ENCODE results near the gene SSBP4.
"Not testable (repeated sequence)": the region's sequence is repeated elsewhere in the genome, so short reads cannot be mapped to it uniquely, and the experiment has no call there.

The SSBP4 gene

DNA sequence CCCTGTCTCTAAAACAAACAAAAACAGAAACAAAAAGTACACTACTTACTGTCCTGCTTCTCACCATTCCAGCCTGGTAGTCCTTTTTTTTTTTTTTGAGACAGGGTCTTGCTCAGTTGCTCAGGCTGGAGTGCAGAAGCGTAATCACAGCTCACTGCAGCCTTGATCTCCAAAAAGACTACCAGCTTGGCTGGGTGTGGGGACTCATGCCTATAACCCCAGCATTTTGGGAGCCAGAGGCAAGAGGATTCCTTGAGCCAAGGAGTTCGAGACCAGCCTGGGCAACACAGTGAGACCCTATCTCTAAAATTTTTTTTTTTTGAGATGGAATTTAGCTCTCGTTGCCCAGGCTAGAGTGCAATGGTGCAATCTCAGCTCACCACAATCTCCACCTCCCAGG lies 38.4 kb upstream of the SSBP4 start:
- CTCF ChIA-PET = interaction anchor here (1.4 to 23.3 kb wide), 5 partner anchors 8 to 53 kb away, joined by 5 to 380 read pairs (median 13); partner anchors contain the start of gene SSBP4
- TF ChIP-seq, protein P1, sequence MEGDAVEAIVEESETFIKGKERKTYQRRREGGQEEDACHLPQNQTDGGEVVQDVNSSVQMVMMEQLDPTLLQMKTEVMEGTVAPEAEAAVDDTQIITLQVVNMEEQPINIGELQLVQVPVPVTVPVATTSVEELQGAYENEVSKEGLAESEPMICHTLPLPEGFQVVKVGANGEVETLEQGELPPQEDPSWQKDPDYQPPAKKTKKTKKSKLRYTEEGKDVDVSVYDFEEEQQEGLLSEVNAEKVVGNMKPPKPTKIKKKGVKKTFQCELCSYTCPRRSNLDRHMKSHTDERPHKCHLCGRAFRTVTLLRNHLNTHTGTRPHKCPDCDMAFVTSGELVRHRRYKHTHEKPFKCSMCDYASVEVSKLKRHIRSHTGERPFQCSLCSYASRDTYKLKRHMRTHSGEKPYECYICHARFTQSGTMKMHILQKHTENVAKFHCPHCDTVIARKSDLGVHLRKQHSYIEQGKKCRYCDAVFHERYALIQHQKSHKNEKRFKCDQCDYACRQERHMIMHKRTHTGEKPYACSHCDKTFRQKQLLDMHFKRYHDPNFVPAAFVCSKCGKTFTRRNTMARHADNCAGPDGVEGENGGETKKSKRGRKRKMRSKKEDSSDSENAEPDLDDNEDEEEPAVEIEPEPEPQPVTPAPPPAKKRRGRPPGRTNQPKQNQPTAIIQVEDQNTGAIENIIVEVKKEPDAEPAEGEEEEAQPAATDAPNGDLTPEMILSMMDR (IDR thresholded peaks at IDR 0.05; ENCODE audit: control extremely low read depth, extremely low read depth, low read depth, missing control alignments) = no peak
- no peak for DNase-seq (ENCODE audit: extremely low spot score)
- POLR2A ChIA-PET = no interaction called here

DNA sequence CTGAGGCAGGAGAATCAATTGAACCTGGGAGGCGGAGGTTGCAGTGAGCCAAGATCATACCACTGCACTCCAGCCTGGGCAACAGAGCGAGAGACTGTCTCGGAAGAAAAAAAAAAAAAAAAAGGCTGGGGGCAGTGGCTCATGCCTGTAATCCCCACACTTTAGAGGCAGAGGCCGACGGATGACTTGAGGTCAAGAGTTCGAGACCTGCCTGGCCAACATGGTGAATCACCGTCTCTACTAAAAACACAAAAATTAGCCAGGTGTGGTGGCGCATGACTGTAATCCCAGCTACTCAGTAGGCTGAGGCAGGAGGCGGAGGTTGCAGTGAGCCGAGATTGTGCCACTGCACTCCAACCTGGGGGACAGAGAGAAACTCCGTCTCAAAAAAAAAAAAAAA lies 35.6 kb upstream of the SSBP4 start:
- ChIA-PET CTCF (interaction anchor here (3.6 to 23.3 kb wide), 2 partner anchors 33 to 55 kb away, joined by 13 to 380 read pairs; partner anchors contain the start of gene SSBP4), POLR2A (interaction anchor here (1.1 kb wide), 1 partner anchor 79 kb away, joined by 3 read pairs; no protein-coding TSS in a partner anchor)
- not testable (repeated sequence) for DNase-seq (ENCODE audit: extremely low spot score)

DNA sequence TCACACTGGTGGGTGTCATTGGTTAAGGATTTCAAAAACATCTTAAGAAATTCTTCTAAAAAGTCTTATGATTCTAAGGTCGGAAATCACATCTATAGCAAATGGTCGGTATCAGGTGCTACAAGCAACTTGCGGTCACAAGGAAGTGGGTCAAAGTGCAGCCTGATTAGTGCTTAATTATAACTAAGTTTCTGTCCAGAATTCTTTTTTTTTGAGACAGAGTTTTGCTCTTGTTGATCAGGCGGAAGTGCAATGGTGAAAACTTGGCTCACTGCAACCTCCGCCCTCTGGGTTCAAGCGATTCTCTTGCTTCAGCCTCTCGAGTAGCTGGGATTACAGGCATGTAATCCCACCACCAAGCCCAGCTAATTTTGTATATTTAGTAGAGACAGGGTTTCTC lies 34.4 kb upstream of the SSBP4 start:
- CTCF ChIA-PET = interaction anchor here (23.3 kb wide), 1 partner anchor 32 kb away, joined by 380 read pairs; the partner anchor contains the start of gene SSBP4
- TF ChIP-seq, protein P1 (IDR thresholded peaks at IDR 0.05; ENCODE audit: control extremely low read depth, extremely low read depth, low read depth, missing control alignments) = no peak
- no peak for DNase-seq (ENCODE audit: extremely low spot score)
- POLR2A ChIA-PET = no interaction called here

DNA sequence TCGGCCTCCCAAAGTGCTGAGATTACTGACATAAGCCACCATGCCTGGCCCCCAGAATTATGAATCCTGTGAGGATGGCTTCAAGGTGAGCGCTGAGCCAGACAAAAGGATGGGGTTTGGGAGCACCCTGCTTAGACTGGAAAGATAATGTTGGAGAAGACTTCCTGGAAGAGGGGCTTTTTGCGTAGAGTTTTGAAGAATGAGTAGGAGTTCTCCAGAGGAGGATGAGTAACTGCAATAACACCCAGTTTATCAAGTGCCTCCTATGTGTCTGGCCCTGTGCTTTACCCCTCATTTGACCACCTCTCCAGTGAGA lies 33.9 kb upstream of the SSBP4 start:
- POLR2A ChIA-PET = interaction anchor here (0.8 to 1.1 kb wide), 4 partner anchors 11 to 104 kb away, joined by 3 to 5 read pairs (median 4); partner anchors contain the start of gene JUND
- TF ChIP-seq, protein P1 (IDR thresholded peaks at IDR 0.05; ENCODE audit: control extremely low read depth, extremely low read depth, low read depth, missing control alignments) = no peak
- no peak for DNase-seq (ENCODE audit: extremely low spot score)
- CTCF ChIA-PET = interaction anchor here (0.6 to 23.3 kb wide), 14 partner anchors 10 to 106 kb away, joined by 3 to 380 read pairs (median 5); partner anchors contain the start of genes JUND, LRRC25 and SSBP4

DNA sequence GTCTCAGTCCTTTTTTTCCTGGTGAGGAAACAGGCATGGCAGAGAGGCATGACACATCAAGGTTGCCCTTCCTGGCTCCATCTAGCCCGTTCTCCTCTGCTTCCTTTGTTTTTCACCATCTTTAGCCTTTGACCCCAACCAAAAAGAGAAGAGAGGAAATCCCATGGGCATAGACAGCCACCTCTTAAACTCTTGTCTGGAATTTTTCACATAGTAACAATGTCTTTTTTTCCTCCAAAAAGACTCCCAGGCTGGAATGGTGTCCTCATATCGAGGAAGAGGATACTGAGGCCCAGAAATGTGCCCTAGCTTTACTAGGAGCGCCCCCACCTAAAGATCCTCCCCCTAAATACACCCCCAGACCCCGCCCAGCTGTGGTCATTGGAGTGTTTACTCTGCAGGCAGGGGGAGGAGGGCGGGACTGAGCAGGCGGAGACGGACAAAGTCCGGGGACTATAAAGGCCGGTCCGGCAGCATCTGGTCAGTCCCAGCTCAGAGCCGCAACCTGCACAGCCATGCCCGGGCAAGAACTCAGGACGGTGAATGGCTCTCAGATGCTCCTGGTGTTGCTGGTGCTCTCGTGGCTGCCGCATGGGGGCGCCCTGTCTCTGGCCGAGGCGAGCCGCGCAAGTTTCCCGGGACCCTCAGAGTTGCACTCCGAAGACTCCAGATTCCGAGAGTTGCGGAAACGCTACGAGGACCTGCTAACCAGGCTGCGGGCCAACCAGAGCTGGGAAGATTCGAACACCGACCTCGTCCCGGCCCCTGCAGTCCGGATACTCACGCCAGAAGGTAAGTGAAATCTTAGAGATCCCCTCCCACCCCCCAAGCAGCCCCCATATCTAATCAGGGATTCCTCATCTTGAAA lies 33.3 kb upstream of the SSBP4 start, which contains the start of gene GDF15:
Gene GDF15, plus strand, starts transcription at position 484 of the 868 bp plus-strand sequence. Its CDS starts 32 bp downstream, at position 516.
- POLR2A ChIA-PET = interaction anchor here (0.6 to 1.1 kb wide), 5 partner anchors 11 to 104 kb away, joined by 3 to 7 read pairs (median 4); partner anchors contain the start of gene JUND
- DNase-seq (ENCODE audit: extremely low spot score) = peak; percentile 69
- CTCF ChIA-PET = interaction anchor here (0.6 to 23.3 kb wide), 14 partner anchors 10 to 107 kb away, joined by 3 to 380 read pairs (median 5); partner anchors contain the start of genes JUND, LRRC25 and SSBP4
- TF ChIP-seq, protein P1 (IDR thresholded peaks at IDR 0.05; ENCODE audit: control extremely low read depth, extremely low read depth, low read depth, missing control alignments) = peak; percentile 66

DNA sequence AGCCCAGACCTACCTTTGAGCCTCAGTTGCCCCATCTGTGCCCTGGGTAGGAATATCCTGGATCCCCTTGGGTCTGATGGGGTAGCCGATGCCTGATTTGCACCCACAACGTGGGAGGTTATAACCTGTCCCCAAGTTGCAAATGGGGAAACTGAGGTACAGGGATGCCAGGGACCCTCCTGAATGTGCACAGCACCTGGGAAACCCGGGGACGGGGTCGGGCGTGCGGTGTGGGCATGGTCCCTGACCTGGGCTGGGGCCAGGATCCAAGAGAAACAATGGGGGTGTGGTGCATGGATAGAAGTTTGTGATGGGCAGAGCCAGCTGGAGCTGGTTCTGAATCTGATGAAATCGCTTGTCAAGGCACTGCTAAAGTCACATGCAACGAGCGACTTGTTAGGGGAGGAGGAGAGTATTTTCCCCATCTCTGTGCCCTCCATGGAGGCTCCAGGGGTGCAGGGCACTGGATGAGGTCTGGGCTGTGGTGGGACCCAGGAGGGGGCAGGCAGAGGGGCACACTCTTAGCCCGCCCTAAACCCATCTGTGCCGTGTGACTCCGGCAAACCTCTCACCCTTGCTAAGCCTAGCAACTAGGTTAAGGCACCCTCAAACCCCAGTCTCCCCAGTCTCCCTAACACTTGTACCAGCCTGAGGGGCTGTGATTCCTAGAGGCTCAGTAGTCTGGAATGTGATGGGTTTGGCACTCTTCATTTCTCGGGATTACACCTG lies 32.5 kb upstream of the SSBP4 start:
- CTCF ChIA-PET = interaction anchor here (0.9 to 23.3 kb wide), 14 partner anchors 10 to 107 kb away, joined by 3 to 380 read pairs (median 10); partner anchors contain the start of genes JUND, LRRC25 and SSBP4
- TF ChIP-seq, protein P1 (IDR thresholded peaks at IDR 0.05; ENCODE audit: control extremely low read depth, extremely low read depth, low read depth, missing control alignments) = no peak
- POLR2A ChIA-PET = interaction anchor here (0.6 to 1.1 kb wide), 4 partner anchors 11 to 105 kb away, joined by 4 to 7 read pairs (median 4); partner anchors contain the start of gene JUND
- DNase-seq (ENCODE audit: extremely low spot score) = no peak

Measured in GM10248 (cell line).